Measurements from ENCODE around the gene PSORS1C2. TPM values are rescaled to one million over a fixed set of nuclear protein-coding genes. Genes with fewer than 3 reads are reported as not detected.

Gene PSORS1C2
- total RNA-seq, 1 donor from 2014 or later: not detected

GRCh38 chr6:31163922-31164321 lies 25.1 kb upstream of the PSORS1C2 start:
- no peak for ATAC-seq (ENCODE audit: low read depth)

GRCh38 chr6:31162463-31163165 lies 23.7 kb upstream of the PSORS1C2 start:
- CTCF ChIA-PET: no interaction called here
- ATAC-seq (ENCODE audit: low read depth) (no peak), DNase-seq (no peak)
- POLR2A ChIA-PET: interaction anchor here (0.5 to 0.6 kb wide), 2 partner anchors 24 to 443 kb away, joined by 3 to 10 read pairs; no protein-coding TSS in a partner anchor
- H3K36me3 Mint-ChIP-seq (ENCODE audit: low read depth): peaks cover 9% of the 10 kb centered on the region
- intact Hi-C loops (cut with micrococcal nuclease): no loop called here
- H3K27me3 Mint-ChIP-seq: no peaks in the 10 kb centered on the region
- no peak overlapping the region for H3K27ac Mint-ChIP-seq
- no peaks in the 10 kb centered on the region for H3K9me3 Mint-ChIP-seq
- H3K4me1 Mint-ChIP-seq: peaks cover 46% of the 10 kb centered on the region
- TF ChIP-seq CTCF (IDR thresholded peaks at IDR 0.05): no peak
- no peak overlapping the region for H3K4me3 Mint-ChIP-seq

More at GRCh38 chr6:31163922-31164321, 25.1 kb upstream of the PSORS1C2 start:
- no peak for DNase-seq
- Mint-ChIP-seq H3K9me3 (no peaks in the 10 kb centered on the region), H3K36me3 (ENCODE audit: low read depth) (peaks cover 6% of the 10 kb centered on the region), H3K4me3 (no peak overlapping the region), H3K27ac (peak overlapping the region; percentile 59), H3K4me1 (peaks cover 34% of the 10 kb centered on the region), H3K27me3 (no peaks in the 10 kb centered on the region)
- intact Hi-C loops (cut with micrococcal nuclease): no loop called here
- ChIA-PET CTCF (interaction anchor here (2.2 kb wide), 1 partner anchor 28 kb away, joined by 6 read pairs; no protein-coding TSS in a partner anchor), POLR2A (interaction anchor here (0.6 to 1.2 kb wide), 3 partner anchors 24 to 549 kb away, joined by 4 to 6 read pairs (median 4); no protein-coding TSS in a partner anchor)
- no peak for TF ChIP-seq CTCF (IDR thresholded peaks at IDR 0.05)

GRCh38 chr6:31161216-31162126 lies 22.6 kb upstream of the PSORS1C2 start:
- Mint-ChIP-seq H3K9me3 (no peaks in the 10 kb centered on the region), H3K4me1 (peaks cover 54% of the 10 kb centered on the region), H3K36me3 (ENCODE audit: low read depth) (peaks cover 9% of the 10 kb centered on the region), H3K4me3 (no peak overlapping the region), H3K27me3 (no peaks in the 10 kb centered on the region), H3K27ac (no peak overlapping the region)
- POLR2A ChIA-PET: interaction anchor here (0.6 kb wide), 1 partner anchor 301 kb away, joined by 4 read pairs; no protein-coding TSS in a partner anchor
- no peak for DNase-seq
- CTCF ChIA-PET: no interaction called here
- intact Hi-C loops (cut with micrococcal nuclease): no loop called here
- ATAC-seq (ENCODE audit: low read depth): no peak
- no peak for TF ChIP-seq CTCF (IDR thresholded peaks at IDR 0.05)

- intact Hi-C loops (cut with micrococcal nuclease): loop anchor here (1.0 to 5.0 kb wide), 4 partner anchors 22 to 1217 kb away; partner anchors contain the start of gene HLA-A
- TF ChIP-seq CTCF (IDR thresholded peaks at IDR 0.05): no peak
- ChIA-PET POLR2A (interaction anchor here (0.6 to 2.3 kb wide), 9 partner anchors 12 to 1019 kb away, joined by 3 to 20 read pairs (median 4); partner anchors contain the start of genes HLA-C and VARS2), CTCF (interaction anchor here (0.6 to 2.1 kb wide), 3 partner anchors 32 to 762 kb away, joined by 3 to 9 read pairs (median 4); no protein-coding TSS in a partner anchor)
- Mint-ChIP-seq H3K36me3 (ENCODE audit: low read depth) (peaks cover 20% of the 10 kb centered on the region), H3K27ac (peak overlapping the region; percentile 90), H3K4me1 (peaks cover 42% of the 10 kb centered on the region), H3K9me3 (no peaks in the 10 kb centered on the region), H3K27me3 (no peaks in the 10 kb centered on the region), H3K4me3 (peak overlapping the region; percentile 95)
- DNase-seq (no peak), ATAC-seq (ENCODE audit: low read depth) (no peak)
These were observed 20.3 kb upstream of the PSORS1C2 start for GRCh38 chr6:31158863-31159855.
